Measurements from ENCODE around the gene ENTPD7.
A peak's percentile ranks its signal among the peaks of the same experiment; 100 is the strongest.

The ENTPD7 gene

GRCh38 chr10:99659031-99659867, at the start of gene ENTPD7:
Gene ENTPD7 (plus strand): TSS chr10:99659509. CDS start chr10:99659957, 448 bp downstream.
- peak; percentile 94 for DNase-seq (ENCODE audit: low read depth)

DNA sequence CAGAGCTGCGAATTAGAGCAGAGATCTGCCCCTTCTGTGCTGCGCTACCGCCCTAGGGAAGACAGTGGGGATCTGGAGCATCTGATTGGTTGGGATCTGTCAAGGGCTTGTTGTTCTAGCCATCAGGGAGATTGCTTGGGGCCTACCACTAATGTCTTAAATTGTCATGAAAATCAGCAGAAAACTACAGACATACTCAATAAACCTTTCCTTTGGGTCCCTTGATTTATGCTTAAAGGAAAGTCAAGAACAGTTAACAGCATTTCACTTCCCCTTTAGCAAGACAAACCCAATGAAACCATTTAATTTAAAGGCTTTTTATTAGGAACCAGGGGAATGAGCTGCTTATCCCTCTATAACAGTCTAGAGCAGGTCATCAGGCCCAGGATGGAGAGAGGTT, 49.1 kb upstream of the ENTPD7 start:
- TF ChIP-seq, protein P1, sequence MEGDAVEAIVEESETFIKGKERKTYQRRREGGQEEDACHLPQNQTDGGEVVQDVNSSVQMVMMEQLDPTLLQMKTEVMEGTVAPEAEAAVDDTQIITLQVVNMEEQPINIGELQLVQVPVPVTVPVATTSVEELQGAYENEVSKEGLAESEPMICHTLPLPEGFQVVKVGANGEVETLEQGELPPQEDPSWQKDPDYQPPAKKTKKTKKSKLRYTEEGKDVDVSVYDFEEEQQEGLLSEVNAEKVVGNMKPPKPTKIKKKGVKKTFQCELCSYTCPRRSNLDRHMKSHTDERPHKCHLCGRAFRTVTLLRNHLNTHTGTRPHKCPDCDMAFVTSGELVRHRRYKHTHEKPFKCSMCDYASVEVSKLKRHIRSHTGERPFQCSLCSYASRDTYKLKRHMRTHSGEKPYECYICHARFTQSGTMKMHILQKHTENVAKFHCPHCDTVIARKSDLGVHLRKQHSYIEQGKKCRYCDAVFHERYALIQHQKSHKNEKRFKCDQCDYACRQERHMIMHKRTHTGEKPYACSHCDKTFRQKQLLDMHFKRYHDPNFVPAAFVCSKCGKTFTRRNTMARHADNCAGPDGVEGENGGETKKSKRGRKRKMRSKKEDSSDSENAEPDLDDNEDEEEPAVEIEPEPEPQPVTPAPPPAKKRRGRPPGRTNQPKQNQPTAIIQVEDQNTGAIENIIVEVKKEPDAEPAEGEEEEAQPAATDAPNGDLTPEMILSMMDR (IDR thresholded peaks at IDR 0.05; ENCODE audit: low read length, missing control alignments): no peak
- H3K4me3 ChIP-seq (replicated peaks; ENCODE audit: low read depth, low read length): no peak overlapping the region
- no peak for DNase-seq (ENCODE audit: low read depth)

More at GRCh38 chr10:99659031-99659867, at the start of gene ENTPD7:
- peak within 1 kb of the TSS; percentile 89 for H3K4me3 ChIP-seq (replicated peaks; ENCODE audit: low read depth, low read length)
- TF ChIP-seq, protein P1 (IDR thresholded peaks at IDR 0.05; ENCODE audit: low read length, missing control alignments): no peak

GRCh38 chr10:99611326-99611725, 48.0 kb upstream of the ENTPD7 start:
- DNase-seq (ENCODE audit: low read depth): no peak
- no peak overlapping the region for H3K4me3 ChIP-seq (replicated peaks; ENCODE audit: low read depth, low read length)
- TF ChIP-seq, protein P1 (IDR thresholded peaks at IDR 0.05; ENCODE audit: low read length, missing control alignments): no peak

- peak; percentile 75 for DNase-seq (ENCODE audit: low read depth)
- no peak overlapping the region for H3K4me3 ChIP-seq (replicated peaks; ENCODE audit: low read depth, low read length)
- TF ChIP-seq, protein P1 (IDR thresholded peaks at IDR 0.05; ENCODE audit: low read length, missing control alignments): peak; percentile 81
Measured at GRCh38 chr10:99612167-99612831, 47.0 kb upstream of the ENTPD7 start.

DNA sequence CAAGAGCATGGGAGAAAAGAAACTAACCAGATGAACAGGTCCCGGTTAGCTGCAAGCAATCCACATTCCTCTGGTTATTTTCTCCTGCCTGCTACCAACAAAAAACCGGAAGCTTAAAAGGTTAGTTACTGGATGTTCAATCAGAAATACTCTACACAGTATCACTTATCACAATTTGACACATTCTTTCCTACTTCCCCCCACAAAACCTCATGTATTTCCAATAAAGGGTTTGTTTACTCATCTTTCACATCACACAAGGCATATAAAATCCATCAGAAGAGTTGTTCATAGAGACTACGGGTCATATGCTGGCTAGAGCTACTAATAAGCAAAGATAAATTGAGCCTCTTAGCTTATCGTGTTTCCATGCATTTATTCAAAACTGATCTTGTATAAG, 43.9 kb upstream of the ENTPD7 start:
- no peak for DNase-seq (ENCODE audit: low read depth)
- TF ChIP-seq, protein P1 (IDR thresholded peaks at IDR 0.05; ENCODE audit: low read length, missing control alignments): no peak
- H3K4me3 ChIP-seq (replicated peaks; ENCODE audit: low read depth, low read length): no peak overlapping the region

GRCh38 chr10:99617696-99618095, 41.6 kb upstream of the ENTPD7 start:
- TF ChIP-seq, protein P1 (IDR thresholded peaks at IDR 0.05; ENCODE audit: low read length, missing control alignments): no peak
- H3K4me3 ChIP-seq (replicated peaks; ENCODE audit: low read depth, low read length): peak overlapping the region; percentile 90
- DNase-seq (ENCODE audit: low read depth): no peak

Measured in fibroblast of pulmonary artery (primary cell).